ENCODE data around the gene MB.
A peak's percentile ranks its signal among the peaks of the same experiment; 100 is the strongest.

The MB gene

GRCh38 chr22:35589071-35589755 lies 27.9 kb downstream of the MB start (continued):
- TF ChIP-seq ZNF704 (tag by site-specific recombination; IDR thresholded peaks at IDR 0.05), result no peak
- TF ChIP-seq ZNF24 (tag by site-specific recombination; IDR thresholded peaks at IDR 0.05), result peak; percentile 52; the same call in 1 of the 2 replicates
- no peak for TF ChIP-seq ZNF175 (tag by site-specific recombination; IDR thresholded peaks at IDR 0.05)
- no peak; the same call in 1 of the 2 replicates for TF ChIP-seq PRDM2 (tag by site-specific recombination; IDR thresholded peaks at IDR 0.05; ENCODE audit: borderline replicate concordance)
- 0 out of 2 replicates have a peak, but pooled peaks have one; percentile 33 for TF ChIP-seq IKZF3 (tag by site-specific recombination; IDR thresholded peaks at IDR 0.05)
- TF ChIP-seq ZBTB7A (tag by site-specific recombination; IDR thresholded peaks at IDR 0.05; ENCODE audit: low read depth), result no peak
- TF ChIP-seq ZNF660 (tag by site-specific recombination; IDR thresholded peaks at IDR 0.05), result peak; percentile 56; the same call in 1 of the 2 replicates
- peak; percentile 79 for TF ChIP-seq PATZ1 (tag by site-specific recombination; IDR thresholded peaks at IDR 0.05)
- TF ChIP-seq ZSCAN23 (tag by site-specific recombination; IDR thresholded peaks at IDR 0.05), result no peak
- peak; percentile 26; the same call in 1 of the 2 replicates for TF ChIP-seq ZNF692 (tag by site-specific recombination; IDR thresholded peaks at IDR 0.05)
- peak; percentile 97 for TF ChIP-seq ZNF449 (tag by site-specific recombination; IDR thresholded peaks at IDR 0.05)
- TF ChIP-seq ZFHX2 (tag by site-specific recombination; conservative IDR thresholded peaks at IDR 0.05), result peak; percentile 14
- TF ChIP-seq ZNF23 (tag by site-specific recombination; IDR thresholded peaks at IDR 0.05; ENCODE audit: borderline replicate concordance), result no peak
- peak; percentile 78 for TF ChIP-seq GLIS2 (tag by site-specific recombination; IDR thresholded peaks at IDR 0.05)
- no peak for TF ChIP-seq ZNF501 (tag by site-specific recombination; IDR thresholded peaks at IDR 0.05)
- peak; percentile 93 for TF ChIP-seq KLF17 (tag by site-specific recombination; IDR thresholded peaks at IDR 0.05)
- TF ChIP-seq ZNF202 (tag by site-specific recombination; IDR thresholded peaks at IDR 0.05; ENCODE audit: borderline replicate concordance), result no peak
- no peak for TF ChIP-seq HOXC10 (CRISPR knock-in tag; IDR thresholded peaks at IDR 0.05)
- 0 out of 2 replicates have a peak, but pooled peaks have one; percentile 53 for TF ChIP-seq ZSCAN5A (tag by site-specific recombination; IDR thresholded peaks at IDR 0.05)
- TF ChIP-seq GLIS1 (tag by site-specific recombination; IDR thresholded peaks at IDR 0.05), result peak; percentile 96
- no peak for TF ChIP-seq PRDM6 (tag by site-specific recombination; IDR thresholded peaks at IDR 0.05)
- TF ChIP-seq SP3 (tag by site-specific recombination; IDR thresholded peaks at IDR 0.05), result no peak

Measured in HEK293 (cell line).